GM10266 (cell line): ENCODE data around the gene SLC7A5.
A peak's percentile ranks its signal among the peaks of the same experiment; 100 is the strongest.
"Not testable (repeated sequence)": the region's sequence is repeated elsewhere in the genome, so short reads cannot be mapped to it uniquely, and the experiment has no call there.

ENCODE experiments used
- DNase-seq: peaks from one replicate; pipeline ENCODE4 v3.0.0; 2012; ENCODE audit errors: extremely low spot score
- TF ChIP-seq, protein P1 (sequence below): IDR thresholded peaks from 2 replicates; pipeline ENCODE4 v1.5.1; 2012; ENCODE audit warnings: mild to moderate bottlenecking, low read depth; ENCODE audit not compliant: control insufficient read depth, insufficient read depth; ENCODE audit errors: missing control alignments

The SLC7A5 gene

DNA sequence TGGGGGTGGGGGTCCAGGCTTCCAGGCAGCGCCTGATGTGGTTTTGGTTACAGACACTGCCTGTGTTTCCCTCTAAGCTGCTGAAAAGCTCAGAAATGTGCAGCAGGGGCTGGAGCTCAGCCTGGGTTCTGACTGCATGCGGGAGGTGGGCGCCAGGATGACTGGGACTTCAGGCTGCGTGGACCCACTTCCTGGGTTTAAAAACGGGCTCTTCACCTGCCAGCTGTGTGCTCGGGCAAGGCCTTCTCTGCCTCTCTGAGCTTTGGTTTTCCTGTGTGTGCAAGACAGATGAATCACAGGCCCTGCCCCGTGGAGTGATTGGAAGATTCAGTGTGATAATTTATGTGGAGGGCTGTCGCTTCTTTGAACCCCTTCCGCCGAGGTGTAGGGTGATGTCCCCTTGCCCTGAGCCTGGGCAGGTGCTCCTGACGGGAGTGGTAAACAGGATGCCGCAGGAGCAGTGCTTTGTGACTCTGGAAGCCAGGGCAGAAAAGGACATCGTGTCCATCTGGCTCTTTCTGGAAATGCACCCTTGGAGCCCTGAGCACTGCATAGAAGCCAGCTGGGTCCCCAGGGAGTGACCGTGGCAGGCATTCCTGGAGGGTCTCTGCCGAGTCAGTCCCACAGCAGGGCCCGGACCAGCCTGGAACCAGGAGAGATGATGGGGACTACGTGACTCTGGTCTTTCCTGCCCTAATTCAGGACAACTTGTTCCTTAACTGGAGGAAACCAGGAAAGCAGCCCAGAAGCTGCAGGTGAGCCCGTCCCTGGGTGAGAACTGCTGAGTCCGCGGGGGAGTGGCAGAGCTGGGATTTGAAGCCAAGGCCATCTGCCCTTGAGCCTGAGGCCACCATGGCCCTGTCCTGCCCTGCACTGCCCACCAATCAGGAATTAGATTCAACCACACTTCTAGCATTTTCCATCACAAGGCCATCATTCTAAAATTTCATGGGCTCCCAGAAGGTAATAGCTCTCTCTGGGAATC, 28.5 kb upstream of the SLC7A5 start:
- no peak for DNase-seq
- TF ChIP-seq, protein P1, sequence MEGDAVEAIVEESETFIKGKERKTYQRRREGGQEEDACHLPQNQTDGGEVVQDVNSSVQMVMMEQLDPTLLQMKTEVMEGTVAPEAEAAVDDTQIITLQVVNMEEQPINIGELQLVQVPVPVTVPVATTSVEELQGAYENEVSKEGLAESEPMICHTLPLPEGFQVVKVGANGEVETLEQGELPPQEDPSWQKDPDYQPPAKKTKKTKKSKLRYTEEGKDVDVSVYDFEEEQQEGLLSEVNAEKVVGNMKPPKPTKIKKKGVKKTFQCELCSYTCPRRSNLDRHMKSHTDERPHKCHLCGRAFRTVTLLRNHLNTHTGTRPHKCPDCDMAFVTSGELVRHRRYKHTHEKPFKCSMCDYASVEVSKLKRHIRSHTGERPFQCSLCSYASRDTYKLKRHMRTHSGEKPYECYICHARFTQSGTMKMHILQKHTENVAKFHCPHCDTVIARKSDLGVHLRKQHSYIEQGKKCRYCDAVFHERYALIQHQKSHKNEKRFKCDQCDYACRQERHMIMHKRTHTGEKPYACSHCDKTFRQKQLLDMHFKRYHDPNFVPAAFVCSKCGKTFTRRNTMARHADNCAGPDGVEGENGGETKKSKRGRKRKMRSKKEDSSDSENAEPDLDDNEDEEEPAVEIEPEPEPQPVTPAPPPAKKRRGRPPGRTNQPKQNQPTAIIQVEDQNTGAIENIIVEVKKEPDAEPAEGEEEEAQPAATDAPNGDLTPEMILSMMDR = no peak

GRCh38 chr16:87896924-87897520, 27.7 kb upstream of the SLC7A5 start:
- DNase-seq = not testable (repeated sequence)

DNA sequence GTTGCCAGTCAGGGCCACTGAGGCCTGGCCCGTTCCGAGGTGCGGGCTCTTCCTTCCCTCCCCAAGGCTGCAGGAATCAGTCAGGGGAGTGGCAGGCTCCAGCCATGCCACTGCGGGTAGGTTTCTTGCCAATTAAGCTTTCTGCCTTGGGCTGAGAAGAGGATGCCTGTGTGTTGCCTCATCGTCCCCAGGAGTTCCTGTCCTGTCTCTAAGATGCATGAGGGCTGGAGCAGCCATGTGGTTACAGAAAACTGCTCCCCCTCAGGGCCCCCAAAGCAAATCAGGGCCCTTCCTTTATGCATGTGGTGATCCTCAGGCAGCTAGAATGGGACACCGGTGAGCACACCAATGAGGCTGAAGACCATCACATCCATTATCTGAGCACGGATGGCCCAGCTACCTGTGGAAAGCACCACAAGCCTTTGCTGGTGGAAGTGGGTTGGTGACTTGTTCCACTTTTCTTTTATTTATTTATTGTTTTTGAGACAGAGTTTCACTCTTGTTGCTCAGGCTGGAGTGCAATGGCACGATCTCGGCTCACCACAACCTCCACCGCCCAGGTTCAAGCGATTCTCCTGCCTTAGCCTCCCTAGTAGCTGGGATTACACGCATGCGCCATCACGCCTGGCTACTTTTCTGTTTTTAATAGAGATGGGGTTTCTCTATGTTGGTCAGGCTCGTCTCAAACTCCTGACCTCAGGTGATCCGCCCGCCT, 27.0 kb upstream of the SLC7A5 start:
- DNase-seq = not testable (repeated sequence)

DNA sequence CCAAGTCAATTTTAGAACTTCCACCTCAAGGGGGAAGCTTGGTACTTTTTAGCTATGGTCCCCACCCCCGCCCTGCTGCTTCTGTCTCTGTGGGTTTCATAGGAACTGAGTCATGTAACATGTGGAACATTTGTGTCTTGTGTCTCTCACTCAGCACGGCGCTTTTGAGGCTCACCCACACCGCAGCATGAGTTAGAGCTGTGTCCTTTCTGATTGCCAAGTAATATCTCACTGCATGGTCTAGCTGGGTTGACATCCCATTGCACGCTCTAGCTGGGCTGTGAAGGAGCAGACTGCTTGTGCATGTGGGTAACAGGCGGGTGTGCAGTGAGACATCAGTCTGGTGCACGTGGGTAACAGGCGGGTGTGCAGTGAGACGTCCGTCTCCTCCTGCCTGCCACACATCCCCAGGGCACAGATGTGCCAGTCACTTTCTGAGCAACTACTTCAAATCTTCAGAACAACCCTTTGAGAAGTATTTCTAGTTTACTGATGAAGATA, 26.4 kb upstream of the SLC7A5 start:
- peak; percentile 69 for DNase-seq
- TF ChIP-seq, protein P1 = no peak

- not testable (repeated sequence) for DNase-seq
Measured at GRCh38 chr16:87894005-87894404, 24.7 kb upstream of the SLC7A5 start.

DNA sequence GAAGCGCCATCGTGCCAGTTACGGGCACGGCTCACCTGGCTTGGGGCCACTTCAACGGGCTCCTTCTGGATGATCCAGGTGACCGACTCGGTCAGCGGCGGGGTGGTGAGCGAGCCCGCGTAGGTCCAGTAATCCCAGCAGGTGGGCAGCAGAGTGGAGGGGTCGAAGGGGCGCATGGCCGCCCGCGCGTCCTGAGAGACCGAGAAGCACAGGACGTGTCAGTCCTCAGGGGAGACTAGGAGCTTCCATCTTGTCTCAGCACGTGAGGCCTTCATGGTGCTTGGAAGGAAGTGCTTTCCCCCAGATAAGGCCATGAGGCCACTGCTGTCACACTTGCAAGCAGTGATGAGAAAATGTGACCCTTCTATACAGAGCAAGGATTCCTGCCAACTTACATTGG, 22.5 kb upstream of the SLC7A5 start:
- no peak for DNase-seq
- TF ChIP-seq, protein P1 = no peak

- not testable (repeated sequence) for DNase-seq
- TF ChIP-seq, protein P1 = peak; percentile 27
Measured at GRCh38 chr16:87889762-87890161, 20.5 kb upstream of the SLC7A5 start.

DNA sequence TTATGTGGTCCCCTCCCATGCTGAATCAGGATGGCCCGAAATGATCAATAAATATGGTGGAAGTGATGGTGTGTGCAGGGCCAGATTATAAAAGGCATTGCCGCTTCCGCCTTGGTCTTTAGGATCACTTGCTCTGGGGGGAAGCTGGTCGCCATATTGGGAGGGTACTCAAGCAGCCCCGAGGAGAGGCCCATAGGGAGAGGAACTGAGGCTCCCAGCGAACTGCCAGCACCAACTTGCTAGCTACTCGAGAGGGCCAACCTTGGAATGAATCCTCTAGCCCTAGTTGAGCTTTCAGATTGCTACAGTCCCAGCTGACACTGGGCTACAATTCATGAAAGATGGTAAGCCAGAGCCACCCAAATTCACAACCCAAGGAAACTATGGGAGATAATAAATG, 19.0 kb upstream of the SLC7A5 start:
- DNase-seq = not testable (repeated sequence)

- DNase-seq = not testable (repeated sequence)
Measured at GRCh38 chr16:87887931-87888330, 18.6 kb upstream of the SLC7A5 start.

- DNase-seq = not testable (repeated sequence)
Measured at GRCh38 chr16:87885371-87885967, 16.2 kb upstream of the SLC7A5 start.
